ENCODE data around the gene PLA2G2D.

The PLA2G2D gene

GRCh38 chr1:20124456-20125057 lies 5.2 kb upstream of the PLA2G2D start:
- peak; percentile 55 for DNase-seq
- in situ Hi-C loops (cut with HindIII; ENCODE audit: low pct_ligation_motif_present, low pct_unique_long_range_greater_than_20kb, low sequenced_read_pairs), result no loop called here

GRCh38 chr1:20123722-20124455 lies 4.6 kb upstream of the PLA2G2D start:
- no peak for DNase-seq

GRCh38 chr1:20120796-20121195 lies 1.5 kb upstream of the PLA2G2D start:
- DNase-seq, result no peak

More at GRCh38 chr1:20123722-20124455, 4.6 kb upstream of the PLA2G2D start:
- in situ Hi-C loops (cut with HindIII; ENCODE audit: low pct_ligation_motif_present, low pct_unique_long_range_greater_than_20kb, low sequenced_read_pairs), result no loop called here

DNA sequence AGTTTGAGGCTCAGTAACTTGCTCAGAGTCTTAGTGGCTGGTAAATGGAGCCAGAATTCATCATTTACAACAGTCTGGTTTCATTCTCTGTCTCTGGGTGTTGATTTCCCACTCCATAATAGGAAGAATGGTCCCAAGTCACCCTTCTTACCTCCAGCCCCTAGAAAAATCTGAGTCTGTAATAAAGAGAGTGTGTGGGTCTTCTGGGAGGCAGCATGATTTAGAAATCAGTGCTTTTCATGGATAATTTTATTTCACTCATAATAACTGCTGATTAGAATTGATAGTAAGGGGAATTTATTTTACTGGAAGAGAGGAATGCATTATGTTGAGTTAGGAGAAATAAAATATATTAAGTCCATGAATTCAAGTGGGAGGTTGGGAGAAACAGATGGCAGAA lies 2.1 kb downstream of the PLA2G2D start:
- DNase-seq, result no peak
- in situ Hi-C loops (cut with HindIII; ENCODE audit: low pct_ligation_motif_present, low pct_unique_long_range_greater_than_20kb, low sequenced_read_pairs), result no loop called here

More at GRCh38 chr1:20120796-20121195, 1.5 kb upstream of the PLA2G2D start:
- in situ Hi-C loops (cut with HindIII; ENCODE audit: low pct_ligation_motif_present, low pct_unique_long_range_greater_than_20kb, low sequenced_read_pairs), result no loop called here

DNA sequence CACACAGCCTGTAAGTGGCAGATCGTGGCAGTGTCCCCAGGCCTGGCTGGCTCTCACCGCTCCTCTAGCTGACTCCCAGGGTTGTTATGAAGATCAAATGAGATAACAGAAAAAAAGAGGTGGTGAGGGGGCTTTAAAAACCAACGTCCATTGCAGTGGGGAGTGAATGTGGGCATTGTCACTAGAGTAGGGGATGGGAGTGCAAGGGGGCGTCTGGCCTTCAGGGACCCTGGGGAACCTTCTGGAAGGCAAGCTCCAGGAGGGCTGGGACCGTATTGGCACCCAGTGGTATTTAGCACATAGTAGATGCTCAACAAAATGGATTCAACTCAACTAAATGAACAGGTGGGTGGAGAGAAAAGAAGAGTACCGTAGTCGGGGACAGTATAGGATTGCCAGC lies 3.4 kb downstream of the PLA2G2D start:
- in situ Hi-C loops (cut with HindIII; ENCODE audit: low pct_ligation_motif_present, low pct_unique_long_range_greater_than_20kb, low sequenced_read_pairs), result no loop called here
- no peak for DNase-seq

- DNase-seq, result no peak
- in situ Hi-C loops (cut with HindIII; ENCODE audit: low pct_ligation_motif_present, low pct_unique_long_range_greater_than_20kb, low sequenced_read_pairs), result no loop called here
Measured at GRCh38 chr1:20115479-20115878, 3.9 kb downstream of the PLA2G2D start.

- no peak for DNase-seq
- in situ Hi-C loops (cut with HindIII; ENCODE audit: low pct_ligation_motif_present, low pct_unique_long_range_greater_than_20kb, low sequenced_read_pairs), result no loop called here
Measured at GRCh38 chr1:20114021-20114648, 5.2 kb downstream of the PLA2G2D start.

DNA sequence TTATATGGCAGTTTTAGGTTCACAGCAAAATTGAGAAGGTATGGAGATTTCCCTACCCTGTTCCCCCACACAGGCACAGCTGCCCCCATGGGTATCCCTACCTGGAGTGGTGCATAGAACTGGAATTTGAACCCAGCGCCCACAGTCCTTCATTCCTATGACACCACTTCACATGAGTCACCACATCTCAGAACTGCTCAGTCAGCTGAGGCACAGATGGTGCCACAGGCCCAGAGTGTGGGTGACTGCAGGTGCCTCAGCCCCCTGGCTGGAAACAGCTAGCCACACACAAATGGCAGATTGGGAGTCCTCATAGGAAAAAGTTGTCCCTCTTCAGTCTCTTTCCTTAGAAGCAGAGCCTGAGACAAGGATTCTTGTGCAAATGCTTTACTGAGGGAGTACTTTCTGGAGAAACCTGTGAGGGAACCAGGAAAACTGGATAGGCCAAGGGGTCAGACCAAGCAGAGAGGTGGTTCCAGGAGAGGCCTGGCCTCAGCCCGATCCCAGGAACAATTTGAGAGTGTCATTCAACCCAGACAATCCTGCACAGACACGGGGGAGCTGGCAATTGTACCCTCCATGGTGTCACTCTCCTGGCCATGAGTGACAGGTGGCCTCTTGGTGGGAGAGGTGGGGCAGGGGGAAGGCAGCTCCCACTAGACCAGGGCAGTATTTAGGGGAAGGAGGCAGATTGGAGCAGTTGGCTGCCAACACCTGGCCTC lies 6.9 kb downstream of the PLA2G2D start:
- peak; percentile 4 for DNase-seq
- in situ Hi-C loops (cut with HindIII; ENCODE audit: low pct_ligation_motif_present, low pct_unique_long_range_greater_than_20kb, low sequenced_read_pairs), result no loop called here

DNA sequence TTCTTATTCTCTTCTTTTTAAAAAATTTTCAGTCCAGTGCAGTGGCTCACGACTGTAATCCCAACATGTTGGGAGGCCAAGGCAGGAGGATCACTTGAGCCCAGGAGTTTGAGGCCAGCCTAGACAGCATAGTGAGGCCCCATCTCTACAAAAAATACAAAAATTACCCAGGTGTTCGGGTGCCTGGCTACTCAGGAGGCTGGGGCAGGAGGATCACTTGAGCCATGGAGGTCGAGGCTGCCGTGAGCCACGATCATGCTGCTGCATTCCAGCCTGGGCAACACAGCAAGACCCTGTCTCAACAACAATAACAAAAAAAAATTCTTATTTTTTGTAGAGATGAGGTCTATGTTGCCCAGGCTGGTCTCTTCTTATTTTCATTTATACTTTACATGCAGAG lies 7.9 kb downstream of the PLA2G2D start:
- in situ Hi-C loops (cut with HindIII; ENCODE audit: low pct_ligation_motif_present, low pct_unique_long_range_greater_than_20kb, low sequenced_read_pairs), result no loop called here

GRCh38 chr1:20110679-20111078 lies 8.7 kb downstream of the PLA2G2D start:
- no peak for DNase-seq
- in situ Hi-C loops (cut with HindIII; ENCODE audit: low pct_ligation_motif_present, low pct_unique_long_range_greater_than_20kb, low sequenced_read_pairs), result no loop called here

More for the DNA sequence above, 7.9 kb downstream of the PLA2G2D start:
- no peak for DNase-seq

DNA sequence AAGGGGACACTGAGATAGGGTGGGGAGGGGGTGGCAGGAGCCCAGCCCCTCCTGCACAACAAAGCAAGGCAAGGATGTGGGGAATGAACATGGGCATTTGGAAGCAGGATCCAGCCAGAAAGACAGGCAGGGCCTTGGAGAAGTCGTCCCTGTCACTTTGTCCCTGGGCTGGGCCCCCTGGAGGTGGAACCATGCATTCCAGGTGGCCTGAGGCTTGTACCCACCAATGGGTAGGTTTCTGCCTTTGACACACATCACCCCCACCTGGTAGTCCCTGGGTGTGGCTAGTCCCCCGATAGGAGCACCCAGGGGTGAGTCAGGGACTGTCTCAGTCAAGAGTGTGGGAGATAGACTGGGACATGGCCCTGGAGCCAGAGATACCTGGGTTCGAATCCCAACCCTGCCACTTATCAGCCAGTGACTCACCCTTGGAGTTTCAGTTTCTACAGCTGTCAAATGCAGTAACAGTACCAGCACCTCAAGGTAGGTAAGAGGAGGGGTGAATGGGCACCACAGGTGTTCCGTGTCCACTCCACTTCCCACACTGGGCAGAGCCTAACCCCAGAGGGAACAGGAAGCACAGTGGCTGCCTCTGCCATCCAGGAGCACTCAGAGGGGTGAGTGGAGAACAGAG lies 10.0 kb downstream of the PLA2G2D start:
- in situ Hi-C loops (cut with HindIII; ENCODE audit: low pct_ligation_motif_present, low pct_unique_long_range_greater_than_20kb, low sequenced_read_pairs), result no loop called here

GRCh38 chr1:20108366-20109123 lies 10.8 kb downstream of the PLA2G2D start:
- in situ Hi-C loops (cut with HindIII; ENCODE audit: low pct_ligation_motif_present, low pct_unique_long_range_greater_than_20kb, low sequenced_read_pairs), result no loop called here
- DNase-seq, result no peak

More for the DNA sequence above, 10.0 kb downstream of the PLA2G2D start:
- no peak for DNase-seq

DNA sequence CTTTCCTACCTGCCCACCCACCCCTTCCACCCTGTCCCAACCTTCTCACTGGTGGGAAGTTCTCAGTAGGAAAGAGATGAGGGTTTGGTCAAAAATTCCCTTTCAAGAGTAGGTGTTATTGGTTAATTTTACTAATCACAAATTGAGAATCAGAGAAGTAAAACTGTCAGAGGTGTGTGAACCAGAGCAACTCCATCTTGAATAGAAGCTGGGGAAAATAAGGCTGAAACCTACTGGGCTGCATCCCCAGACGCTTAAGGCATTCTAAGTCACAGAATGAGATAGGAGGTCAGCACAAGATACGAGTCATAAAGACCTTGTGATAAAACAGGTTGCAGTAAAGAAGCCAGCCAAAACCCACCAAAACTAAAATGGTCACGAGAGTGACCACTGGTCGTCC lies 11.5 kb downstream of the PLA2G2D start:
- DNase-seq, result no peak
- in situ Hi-C loops (cut with HindIII; ENCODE audit: low pct_ligation_motif_present, low pct_unique_long_range_greater_than_20kb, low sequenced_read_pairs), result no loop called here

DNA sequence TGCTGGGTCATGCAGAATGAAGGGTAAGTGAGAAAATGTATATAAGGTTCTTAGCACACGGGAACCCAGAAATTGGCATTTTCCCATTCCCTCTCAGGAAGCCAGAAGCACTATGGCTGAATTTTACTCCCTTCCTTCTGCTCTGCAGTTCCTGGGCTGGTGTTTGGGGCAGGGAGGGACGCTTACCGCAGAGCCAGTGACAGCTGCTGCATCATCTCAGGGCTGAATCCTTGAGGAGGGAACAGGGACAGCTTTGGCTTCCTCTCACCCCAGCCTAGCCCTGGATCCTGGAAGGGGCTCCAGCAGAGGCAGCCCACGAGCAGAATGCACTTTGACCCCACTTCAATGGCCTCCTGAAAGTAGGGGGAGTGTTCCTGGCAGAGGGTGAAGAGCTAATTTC lies 12.0 kb downstream of the PLA2G2D start:
- in situ Hi-C loops (cut with HindIII; ENCODE audit: low pct_ligation_motif_present, low pct_unique_long_range_greater_than_20kb, low sequenced_read_pairs), result no loop called here
- no peak for DNase-seq

GRCh38 chr1:20105856-20106255 lies 13.5 kb downstream of the PLA2G2D start:
- no peak for DNase-seq
- in situ Hi-C loops (cut with HindIII; ENCODE audit: low pct_ligation_motif_present, low pct_unique_long_range_greater_than_20kb, low sequenced_read_pairs), result no loop called here

GRCh38 chr1:20102875-20103274 lies 16.5 kb downstream of the PLA2G2D start:
- no peak for DNase-seq
- in situ Hi-C loops (cut with HindIII; ENCODE audit: low pct_ligation_motif_present, low pct_unique_long_range_greater_than_20kb, low sequenced_read_pairs), result no loop called here

GRCh38 chr1:20100632-20101355 lies 18.5 kb downstream of the PLA2G2D start:
- peak; percentile 53 for DNase-seq
- in situ Hi-C loops (cut with HindIII; ENCODE audit: low pct_ligation_motif_present, low pct_unique_long_range_greater_than_20kb, low sequenced_read_pairs), result no loop called here

All from ACHN (cell line).